ENCODE data around the gene S100P. TPM values are rescaled to one million over a fixed set of nuclear protein-coding genes. Genes with fewer than 3 reads are reported as not detected.
A peak's percentile ranks its signal among the peaks of the same experiment; 100 is the strongest.

S100P gene
- total and polyA plus RNA-seq, 2 of the 4 experiments (the other 2 are of a cell fraction): not detected

- Histone ChIP-seq H2BK5ac (ENCODE audit: low read depth, low read length, poor library complexity, severe bottlenecking) (no peak overlapping the region), H3K36me3 (ENCODE audit: control insufficient read depth, insufficient read depth, low read length) (no peaks in the 10 kb centered on the region), H2BK15ac (ENCODE audit: low read depth, low read length) (no peak overlapping the region), H3K9ac (ENCODE audit: low read depth, low read length) (no peak overlapping the region), H3K9me3 (ENCODE audit: control insufficient read depth, insufficient read depth, low read length) (no peaks in the 10 kb centered on the region), H3K14ac (replicated peaks; ENCODE audit: low read depth, low read length) (no peak overlapping the region), H2AFZ (replicated peaks; ENCODE audit: low read length, poor library complexity) (no peak overlapping the region), H3K18ac (ENCODE audit: low read depth, low read length) (no peak overlapping the region), H4K20me1 (ENCODE audit: insufficient read depth, low read length) (no peaks in the 10 kb centered on the region; the same call in 1 of the 2 replicates), H3K23ac (ENCODE audit: low read depth, low read length) (no peak overlapping the region), H3K27ac (ENCODE audit: insufficient read depth, low read length) (no peak overlapping the region), H3K4me3 (ENCODE audit: insufficient read depth, low read depth, low read length) (no peak overlapping the region), H3K4ac (ENCODE audit: low read depth, low read length) (no peak overlapping the region), H3K56ac (ENCODE audit: extremely low read depth, insufficient read depth, low read length) (no peak overlapping the region), H4K5ac (ENCODE audit: low read depth, low read length) (no peak overlapping the region), H4K91ac (ENCODE audit: insufficient read depth, low read depth, low read length) (no peak overlapping the region), H3K9me1 (ENCODE audit: insufficient read depth, low read length) (no peaks in the 10 kb centered on the region; the same call in 1 of the 2 replicates), H2BK20ac (ENCODE audit: low read depth, low read length) (no peak overlapping the region), H2AK5ac (ENCODE audit: low read depth, low read length) (no peak overlapping the region), H3K4me2 (ENCODE audit: low read depth, low read length) (no peak overlapping the region), H4K8ac (ENCODE audit: low read depth in 2 of 2, low read length in 2 of 2) (no peak overlapping the region), H2AK9ac (replicated peaks; ENCODE audit: low read depth, low read length, poor library complexity) (no peak overlapping the region), H2BK120ac (ENCODE audit: low read depth, low read length) (no peak overlapping the region), H3K27me3 (ENCODE audit: control insufficient read depth, insufficient read depth, low read length) (no peaks in the 10 kb centered on the region), H3K4me1 (ENCODE audit: control insufficient read depth, insufficient read depth, low read length) (peaks cover 19% of the 10 kb centered on the region), H3K79me1 (ENCODE audit: low read depth in 1 of 2, low read length in 2 of 2) (peaks cover 0 to 27% of the 10 kb centered on the region in 2 experiments; a peak in 2 of 4 replicates)
- WGBS, 2 experiments (ENCODE audit: extremely low coverage in 2 of 2, insufficient read length in 1 of 2): 89% methylated on average over 8 of the region's 8 CpGs; no CpG with 5 or more reads in 1 of the 2 experiments
- intact Hi-C loops (cut with micrococcal nuclease): no loop called here
- TF ChIP-seq RFX5 (IDR thresholded peaks at IDR 0.05; ENCODE audit: low read depth, low read length) (no peak), MXI1 (IDR thresholded peaks at IDR 0.05; ENCODE audit: borderline replicate concordance, low read depth, low read length) (no peak), NFE2L2 (IDR thresholded peaks at IDR 0.05; ENCODE audit: low read depth, low read length) (no peak), CTCF (conservative IDR thresholded peaks at IDR 0.05; ENCODE audit: low read depth, low read length) (no peak), POLR2A (IDR thresholded peaks at IDR 0.05; ENCODE audit: low read depth, low read length) (no peak), FOS (IDR thresholded peaks at IDR 0.05; ENCODE audit: low read depth, low read length) (no peak), BHLHE40 (IDR thresholded peaks at IDR 0.05; ENCODE audit: low read depth, low read length) (no peak), MAFK (IDR thresholded peaks at IDR 0.05; ENCODE audit: low read depth, low read length) (no peak), CHD1 (IDR thresholded peaks at IDR 0.05; ENCODE audit: low read depth, low read length) (no peak), SMC3 (IDR thresholded peaks at IDR 0.05; ENCODE audit: low read depth, low read length) (no peak), ELK1 (IDR thresholded peaks at IDR 0.05; ENCODE audit: borderline replicate concordance, low read depth, low read length) (no peak), CEBPB (IDR thresholded peaks at IDR 0.05; ENCODE audit: low read depth, low read length) (no peak), MAZ (IDR thresholded peaks at IDR 0.05; ENCODE audit: borderline replicate concordance, low read depth, low read length) (no peak), RCOR1 (IDR thresholded peaks at IDR 0.05; ENCODE audit: insufficient replicate concordance, low read length) (no peak), RAD21 (IDR thresholded peaks at IDR 0.05; ENCODE audit: low read length) (no peak)
- TF ChIP-seq, protein P1, sequence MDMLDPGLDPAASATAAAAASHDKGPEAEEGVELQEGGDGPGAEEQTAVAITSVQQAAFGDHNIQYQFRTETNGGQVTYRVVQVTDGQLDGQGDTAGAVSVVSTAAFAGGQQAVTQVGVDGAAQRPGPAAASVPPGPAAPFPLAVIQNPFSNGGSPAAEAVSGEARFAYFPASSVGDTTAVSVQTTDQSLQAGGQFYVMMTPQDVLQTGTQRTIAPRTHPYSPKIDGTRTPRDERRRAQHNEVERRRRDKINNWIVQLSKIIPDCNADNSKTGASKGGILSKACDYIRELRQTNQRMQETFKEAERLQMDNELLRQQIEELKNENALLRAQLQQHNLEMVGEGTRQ (IDR thresholded peaks at IDR 0.05; ENCODE audit: low read depth, low read length): no peak
- ATAC-seq (ENCODE audit: low read depth) (peak; percentile 11; the same call in 1 of the 2 replicates), DNase-seq (no peak)
- ChIA-PET CTCF (no interaction called here), POLR2A (ENCODE audit: unreplicated experiment) (no interaction called here)
- in situ Hi-C loops (cut with MboI; ENCODE audit: low sequenced_read_pairs): no loop called here
- BruUV-seq (replicated peaks): no TSS peak
- dilution Hi-C loops (cut with HindIII; ENCODE audit: low sequenced_read_pairs, unreplicated experiment): no loop called here
Observed at GRCh38 chr4:6696611-6697010, 2.9 kb downstream of the S100P start.
